Ishikawa (cell line): ENCODE data around the gene GPS2.

Experiments used
- CEBPB ChIP-seq: IDR thresholded peaks from 2 replicates; pipeline ENCODE4 v1.6.1; 2012
- CREB1 ChIP-seq: IDR thresholded peaks from 2 replicates; pipeline ENCODE4 v1.6.1; 2012; ENCODE audit warnings: low read depth
- EGR1 ChIP-seq: IDR thresholded peaks from 2 replicates; pipeline ENCODE4 v1.6.1; 2012
- EP300 ChIP-seq: IDR thresholded peaks from 2 replicates; pipeline ENCODE4 v1.6.1; 2012; ENCODE audit warnings: borderline replicate concordance
- FOXM1 ChIP-seq: IDR thresholded peaks from 2 replicates; pipeline ENCODE4 v1.6.1; 2012; ENCODE audit warnings: low read depth, borderline replicate concordance
- MAX ChIP-seq: IDR thresholded peaks from 2 replicates; pipeline ENCODE4 v1.6.1; 2012
- NFIC ChIP-seq: IDR thresholded peaks from 2 replicates; pipeline ENCODE4 v1.6.1; 2012
- RAD21 ChIP-seq: IDR thresholded peaks from 2 replicates; pipeline ENCODE4 v1.6.1; 2012; ENCODE audit warnings: low read depth
- REST ChIP-seq: IDR thresholded peaks from 2 replicates; pipeline ENCODE4 v1.6.1; 2012; ENCODE audit warnings: low read depth, mild to moderate bottlenecking
- TAF1 ChIP-seq: IDR thresholded peaks from 2 replicates; pipeline ENCODE4 v1.6.1; 2012; ENCODE audit warnings: low read depth, mild to moderate bottlenecking
- TCF12 ChIP-seq: IDR thresholded peaks from 2 replicates; pipeline ENCODE4 v1.6.1; 2012; ENCODE audit warnings: low read depth
- TEAD4 ChIP-seq: IDR thresholded peaks from 2 replicates; pipeline ENCODE4 v1.6.1; 2012
- USF1 ChIP-seq: IDR thresholded peaks from 2 replicates; pipeline ENCODE4 v1.6.1; 2012
- YY1 ChIP-seq: IDR thresholded peaks from 2 replicates; pipeline ENCODE4 v1.6.1; 2012; ENCODE audit warnings: low read depth
- ZBTB7A ChIP-seq: IDR thresholded peaks from 2 replicates; pipeline ENCODE4 v1.6.1; 2012; ENCODE audit warnings: low read depth

GPS2 gene

GRCh38 chr17:7296189-7296861 is 18.8 kb downstream of the GPS2 start:
- no peak for TF ChIP-seq TAF1
- TF ChIP-seq RAD21 = peak; percentile 92
- peak; percentile 96 for TF ChIP-seq MAX
- TF ChIP-seq ZBTB7A = peak; percentile 39; the same call in 1 of the 2 replicates
- no peak for TF ChIP-seq NFIC
- TF ChIP-seq FOXM1 = no peak
- TF ChIP-seq USF1 = peak; percentile 78
- no peak for TF ChIP-seq EGR1
- no peak for TF ChIP-seq CREB1
- TF ChIP-seq TEAD4 = no peak; the same call in 1 of the 2 replicates
- peak; percentile 38; the same call in 1 of the 2 replicates for TF ChIP-seq TCF12

- no peak for TF ChIP-seq RAD21
- TF ChIP-seq MAX = no peak
- no peak for TF ChIP-seq CEBPB
Observed at GRCh38 chr17:7295230-7296180, 19.7 kb downstream of the GPS2 start.

GRCh38 chr17:7294614-7295153 is 20.5 kb downstream of the GPS2 start, which contains the start of gene YBX2:
Gene YBX2, minus strand, starts transcription at chr17:7294639. Its CDS starts 139 bp downstream, at chr17:7294500.
- TF ChIP-seq TCF12 = no peak
- TF ChIP-seq USF1 = peak; percentile 90
- no peak for TF ChIP-seq REST
- no peak for TF ChIP-seq CEBPB
- TF ChIP-seq MAX = peak; percentile 88
- no peak for TF ChIP-seq FOXM1
- TF ChIP-seq YY1 = no peak

GRCh38 chr17:7293816-7294613 is 21.1 kb downstream of the GPS2 start:
- TF ChIP-seq RAD21 (no peak), EP300 (no peak), EGR1 (no peak), YY1 (no peak), USF1 (no peak), CEBPB (no peak), TCF12 (no peak), FOXM1 (no peak)

- TF ChIP-seq TEAD4 (no peak), TCF12 (no peak), YY1 (no peak)
Observed at GRCh38 chr17:7293159-7293558, 22.0 kb downstream of the GPS2 start.

- no peak for TF ChIP-seq MAX
- no peak for TF ChIP-seq FOXM1
- TF ChIP-seq REST = no peak
- TF ChIP-seq TEAD4 = no peak
- no peak for TF ChIP-seq CREB1
- no peak for TF ChIP-seq YY1
- no peak for TF ChIP-seq TAF1
- TF ChIP-seq RAD21 = no peak
Observed at GRCh38 chr17:7292729-7293128, 22.4 kb downstream of the GPS2 start.
